ENCODE data around the gene YPEL4. TPM values are rescaled to one million over a fixed set of nuclear protein-coding genes. Genes with fewer than 3 reads are reported as not detected.
A peak's percentile ranks its signal among the peaks of the same experiment; 100 is the strongest.

Gene YPEL4
- total RNA-seq, 1 donor from 2014 or later = 6.9 TPM

GRCh38 chr11:57663975-57664374 lies 14.3 kb upstream of the YPEL4 start:
- no peak for ATAC-seq
- no peak overlapping the region for H3K27ac ChIP-seq
- TF ChIP-seq, protein P1, sequence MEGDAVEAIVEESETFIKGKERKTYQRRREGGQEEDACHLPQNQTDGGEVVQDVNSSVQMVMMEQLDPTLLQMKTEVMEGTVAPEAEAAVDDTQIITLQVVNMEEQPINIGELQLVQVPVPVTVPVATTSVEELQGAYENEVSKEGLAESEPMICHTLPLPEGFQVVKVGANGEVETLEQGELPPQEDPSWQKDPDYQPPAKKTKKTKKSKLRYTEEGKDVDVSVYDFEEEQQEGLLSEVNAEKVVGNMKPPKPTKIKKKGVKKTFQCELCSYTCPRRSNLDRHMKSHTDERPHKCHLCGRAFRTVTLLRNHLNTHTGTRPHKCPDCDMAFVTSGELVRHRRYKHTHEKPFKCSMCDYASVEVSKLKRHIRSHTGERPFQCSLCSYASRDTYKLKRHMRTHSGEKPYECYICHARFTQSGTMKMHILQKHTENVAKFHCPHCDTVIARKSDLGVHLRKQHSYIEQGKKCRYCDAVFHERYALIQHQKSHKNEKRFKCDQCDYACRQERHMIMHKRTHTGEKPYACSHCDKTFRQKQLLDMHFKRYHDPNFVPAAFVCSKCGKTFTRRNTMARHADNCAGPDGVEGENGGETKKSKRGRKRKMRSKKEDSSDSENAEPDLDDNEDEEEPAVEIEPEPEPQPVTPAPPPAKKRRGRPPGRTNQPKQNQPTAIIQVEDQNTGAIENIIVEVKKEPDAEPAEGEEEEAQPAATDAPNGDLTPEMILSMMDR (IDR thresholded peaks at IDR 0.05) = no peak
- intact Hi-C loops (cut with DNase I) = no loop called here
- peaks cover 8% of the 10 kb centered on the region for H3K4me1 ChIP-seq
- H3K9me3 ChIP-seq = no peaks in the 10 kb centered on the region
- no peak overlapping the region for H3K4me3 ChIP-seq
- H3K27me3 ChIP-seq = no peaks in the 10 kb centered on the region
- no peak for DNase-seq
- H3K36me3 ChIP-seq = peaks cover 43% of the 10 kb centered on the region

GRCh38 chr11:57662893-57663292 lies 13.2 kb upstream of the YPEL4 start:
- H3K36me3 ChIP-seq = peaks cover 44% of the 10 kb centered on the region
- DNase-seq (no peak), ATAC-seq (no peak)
- intact Hi-C loops (cut with DNase I) = no loop called here
- peaks cover 14% of the 10 kb centered on the region for H3K4me1 ChIP-seq
- H3K4me3 ChIP-seq = no peak overlapping the region
- no peaks in the 10 kb centered on the region for H3K27me3 ChIP-seq
- TF ChIP-seq, protein P1 (IDR thresholded peaks at IDR 0.05) = no peak
- H3K27ac ChIP-seq = no peak overlapping the region
- no peaks in the 10 kb centered on the region for H3K9me3 ChIP-seq

DNA sequence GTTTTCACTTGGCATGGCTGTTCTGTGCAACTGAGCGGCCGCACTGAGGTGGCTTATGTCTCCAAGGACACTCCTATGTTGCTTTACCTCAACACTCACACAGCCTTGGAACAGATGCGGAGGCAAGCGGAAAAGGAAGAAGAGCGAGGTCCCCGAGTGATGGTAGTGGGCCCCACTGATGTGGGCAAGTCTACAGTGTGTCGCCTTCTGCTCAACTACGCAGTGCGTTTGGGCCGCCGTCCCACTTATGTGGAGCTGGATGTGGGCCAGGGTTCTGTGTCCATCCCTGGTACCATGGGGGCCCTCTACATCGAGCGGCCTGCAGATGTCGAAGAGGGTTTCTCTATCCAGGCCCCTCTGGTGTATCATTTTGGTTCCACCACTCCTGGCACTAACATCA lies 10.0 kb upstream of the YPEL4 start:
- ATAC-seq = no peak
- peaks cover 44% of the 10 kb centered on the region for H3K36me3 ChIP-seq
- H3K27me3 ChIP-seq = no peaks in the 10 kb centered on the region
- intact Hi-C loops (cut with DNase I) = no loop called here
- peaks cover 12% of the 10 kb centered on the region for H3K4me1 ChIP-seq
- H3K4me3 ChIP-seq = no peak overlapping the region
- H3K27ac ChIP-seq = no peak overlapping the region
- no peak for DNase-seq
- TF ChIP-seq, protein P1 (IDR thresholded peaks at IDR 0.05) = no peak
- H3K9me3 ChIP-seq = no peaks in the 10 kb centered on the region

GRCh38 chr11:57658023-57658361 lies 8.3 kb upstream of the YPEL4 start:
- ATAC-seq (no peak), DNase-seq (no peak)
- TF ChIP-seq, protein P1 (IDR thresholded peaks at IDR 0.05) = no peak
- H3K9me3 ChIP-seq = no peaks in the 10 kb centered on the region
- peak overlapping the region; percentile 75 for H3K4me3 ChIP-seq
- peaks cover 12% of the 10 kb centered on the region for H3K4me1 ChIP-seq
- H3K27ac ChIP-seq = peak overlapping the region; percentile 55
- no peaks in the 10 kb centered on the region for H3K27me3 ChIP-seq
- H3K36me3 ChIP-seq = peaks cover 41% of the 10 kb centered on the region
- intact Hi-C loops (cut with DNase I) = no loop called here

DNA sequence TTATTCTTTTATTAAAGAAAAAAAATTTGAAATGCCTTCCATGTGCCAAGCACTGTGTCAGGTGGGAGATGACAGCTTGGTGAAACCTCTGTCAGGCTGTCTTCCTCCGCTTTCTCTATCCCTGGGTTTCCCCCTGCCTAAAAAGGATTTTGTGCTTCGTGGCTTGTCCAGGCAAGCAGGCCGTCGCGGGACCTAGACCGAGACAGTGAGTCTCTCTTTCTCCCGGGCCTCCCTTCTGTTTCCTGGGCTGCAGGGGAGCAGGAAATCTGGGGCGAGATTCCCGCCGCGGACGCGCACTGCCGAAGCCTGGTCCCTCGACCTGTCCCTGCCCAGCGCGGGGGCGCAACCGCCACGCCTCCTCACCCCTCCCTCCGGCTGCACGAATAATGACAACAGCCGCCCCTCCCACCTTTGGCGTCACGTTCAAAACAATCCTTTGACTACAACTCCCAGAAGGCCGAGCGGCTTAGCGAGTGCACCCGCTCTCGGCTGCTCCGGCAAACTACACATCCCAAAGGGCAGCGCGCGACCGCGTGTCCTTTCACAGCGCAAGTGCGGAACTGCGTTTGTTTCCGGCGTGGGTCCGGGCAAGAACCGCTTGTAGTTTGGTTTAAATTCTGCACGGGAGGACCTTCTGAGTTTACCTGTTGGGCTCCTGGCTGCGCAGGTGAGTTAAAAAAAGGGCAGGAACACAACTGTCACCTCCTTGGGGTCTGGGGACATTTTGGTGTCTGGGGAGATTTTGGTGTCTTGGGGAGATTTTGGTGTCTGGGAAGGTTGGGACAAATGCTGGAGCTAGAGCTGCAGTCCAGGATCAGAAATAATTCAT lies 7.7 kb upstream of the YPEL4 start, which contains the start of gene CLP1:
Gene CLP1 (plus strand): TSS at position 569 of the 829 bp plus-strand sequence. CDS start 1,715 bp downstream, outside the sequence.
- peaks cover 35% of the 10 kb centered on the region for H3K36me3 ChIP-seq
- no peaks in the 10 kb centered on the region for H3K27me3 ChIP-seq
- H3K27ac ChIP-seq = peak within 1 kb of the TSS; percentile 85
- ATAC-seq = peak; percentile 99
- TF ChIP-seq, protein P1 (IDR thresholded peaks at IDR 0.05) = no peak
- peak within 1 kb of the TSS; percentile 75 for H3K4me3 ChIP-seq
- DNase-seq = peak; percentile 99
- intact Hi-C loops (cut with DNase I) = no loop called here
- H3K4me1 ChIP-seq = peaks cover 12% of the 10 kb centered on the region
- H3K9me3 ChIP-seq = no peaks in the 10 kb centered on the region
